DND-41 (cell line): ENCODE data around the gene SNUPN.

ENCODE experiments used
- CTCF ChIP-seq: IDR thresholded peaks from 2 replicates; pipeline ENCODE4 v1.5.1; 2012; ENCODE audit warnings: borderline replicate concordance, low read length, moderate library complexity, mild to moderate bottlenecking; ENCODE audit not compliant: poor library complexity, severe bottlenecking; ENCODE audit errors: extremely low read depth
- EZH2 ChIP-seq: IDR thresholded peaks from 3 replicates; pipeline ENCODE4 v1.6.1; 2012; ENCODE audit warnings: borderline replicate concordance, low read depth, mild to moderate bottlenecking, moderate library complexity, low read length, inconsistent platforms; ENCODE audit not compliant: severe bottlenecking

GRCh38 chr15:75625542-75626347 lies at the start of gene SNUPN:
- TF ChIP-seq CTCF (no peak), EZH2 (no peak)
